K562 (cell line): ENCODE results near the gene TNC. TPM values are rescaled to one million over a fixed set of nuclear protein-coding genes. Genes with fewer than 3 reads are reported as not detected.

Experiments used
- ATAC-seq: fragments of 200-7000 bp; cut with Tn5 transposase; 3 replicates; pipeline ENCODE4 v1.9.1; 2020; ENCODE audit warnings: moderate library complexity
- BruUV-seq: library from RNA; stranded (reverse); fragments of 400-500 nt; replicated peaks from 2 replicates; lab custom pipeline; 2021; lab: Mats Ljungman, UMichigan
- CTCF ChIA-PET: fragments of 300-600 bp; formaldehyde crosslinking; extraction: SDS; loops from one replicate; lab custom pipeline; 2021; ENCODE audit warnings: low intra/inter-chr PET ratio; lab: Yijun Ruan, JAX
- POLR2A ChIA-PET: fragments of 300-600, 350-650 bp; sonication (Branson Sonifier 250); formaldehyde crosslinking; extraction: SDS; loops from one replicate; lab custom pipeline; 2021; ENCODE audit warnings: antibody characterized with exemption, inconsistent platforms; lab: Yijun Ruan, JAX
- DNase-seq, 4 experiments: peaks; one replicate each; pipeline versions ENCODE4 v3.0.0 to v3.0.0-alpha.2; 2011 to 2018; ENCODE audit warnings: low spot score in 3 of 4, mixed read lengths in 3 of 4; ENCODE audit errors: extremely low read depth in 1 of 4
- FAIRE-seq: peaks from 2 replicates; lab custom pipeline; 2011; peaks lifted over from hg19 to GRCh38; lab: Jason Lieb, UNC
- H2AFZ ChIP-seq: 2 replicates; pipeline ENCODE4 v1.6.0; 2011; ENCODE audit warnings: low read depth, low read length, control low read depth, inconsistent platforms
- H3K27ac ChIP-seq: fragments of 200-600 bp; 3 replicates; pipeline ENCODE4 v1.8.0; 2011; ENCODE audit warnings: low read depth, mild to moderate bottlenecking, control low read depth, inconsistent platforms, low read length, moderate library complexity, mixed read lengths; ENCODE audit errors: extremely low read depth
- H3K27me3 ChIP-seq, 2 experiments: fragments of 300-600 bp in 1 of 2; 2 replicates in 1 of 2; 3 replicates in 1 of 2; pipeline versions ENCODE4 v1.6.0 to v1.8.0; 2011; ENCODE audit warnings: inconsistent platforms in 2 of 2, low read length in 2 of 2, mild to moderate bottlenecking in 1 of 2, mixed read lengths in 1 of 2, moderate library complexity in 1 of 2; ENCODE audit not compliant: control insufficient read depth in 2 of 2, insufficient read depth in 2 of 2
- H3K36me3 ChIP-seq: fragments of 300-600 bp; 3 replicates; pipeline ENCODE4 v1.8.0; 2011; ENCODE audit warnings: mild to moderate bottlenecking, low read length, inconsistent platforms; ENCODE audit not compliant: control insufficient read depth, insufficient read depth
- H3K4me1 ChIP-seq, 2 experiments: fragments of 200-600 bp in 1 of 2; replicated peaks in 1 of 2; 2 replicates in 1 of 2; 3 replicates in 1 of 2; pipeline versions ENCODE4 v1.5.1 to v1.8.0; 2011; ENCODE audit warnings: inconsistent platforms in 2 of 2, low read length in 2 of 2, mild to moderate bottlenecking in 1 of 2, mixed read lengths in 1 of 2, moderate library complexity in 1 of 2; ENCODE audit not compliant: control insufficient read depth in 2 of 2, insufficient read depth in 2 of 2
- H3K4me2 ChIP-seq: 2 replicates; pipeline ENCODE4 v1.6.1; 2011; ENCODE audit warnings: low read length, control low read depth, inconsistent platforms, mixed read lengths; ENCODE audit not compliant: insufficient read depth
- H3K4me3 ChIP-seq: fragments of 200-600 bp; sonication (generic), shearing (Covaris generic); 2 replicates; pipeline ENCODE4 v1.5.1; 2016; ENCODE audit warnings: control low read depth, inconsistent platforms
- H3K79me2 ChIP-seq: fragments of 200-600 bp; 3 replicates; pipeline ENCODE4 v1.8.0; 2011; ENCODE audit warnings: low read length, inconsistent platforms; ENCODE audit not compliant: control insufficient read depth, insufficient read depth
- H3K9ac ChIP-seq, 2 experiments: 2 replicates each; pipeline versions ENCODE4 v1.6.0 to v1.6.1; 2011; ENCODE audit warnings: low read depth in 2 of 2, low read length in 2 of 2, control low read depth in 1 of 2, inconsistent platforms in 1 of 2, mild to moderate bottlenecking in 1 of 2, mixed read lengths in 1 of 2; ENCODE audit not compliant: insufficient read depth in 1 of 2
- H3K9me1 ChIP-seq: one replicate; pipeline ENCODE4 v1.6.0; 2011; ENCODE audit warnings: inconsistent platforms, mild to moderate bottlenecking, low read length, moderate library complexity; ENCODE audit not compliant: control insufficient read depth, insufficient read depth
- H3K9me3 ChIP-seq: replicated peaks from 2 replicates; pipeline ENCODE4 v1.5.1; 2011; ENCODE audit warnings: low read depth, low read length, inconsistent platforms; ENCODE audit not compliant: control insufficient read depth, insufficient read depth
- H4K20me1 ChIP-seq: replicated peaks from 2 replicates; pipeline ENCODE4 v1.6.1; 2011; ENCODE audit warnings: low read length, inconsistent platforms, mixed read lengths; ENCODE audit not compliant: control insufficient read depth, insufficient read depth
- AFF1 ChIP-seq, 2 experiments: fragments of 450-650 bp; IDR thresholded peaks; 2 replicates each; pipeline ENCODE4 v1.6.1; 2018; ENCODE audit warnings: mild to moderate bottlenecking in 2 of 2, low read depth in 1 of 2; ENCODE audit not compliant: partially characterized antibody in 2 of 2
- EGR1 ChIP-seq: fragments of 450-650 bp; conservative IDR thresholded peaks from 2 replicates; pipeline ENCODE4 v1.6.1; 2017; ENCODE audit warnings: mild to moderate bottlenecking
- ELF4 ChIP-seq: fragments of 450-650 bp; formaldehyde crosslinking; IDR thresholded peaks from 2 replicates; pipeline ENCODE4 v1.4.0; 2022; ENCODE audit warnings: missing genetic modification characterization
- MYBL2 ChIP-seq, 2 experiments: fragments of 450-650 bp in 1 of 2; sonication (generic) in 1 of 2; formaldehyde crosslinking in 1 of 2; IDR thresholded peaks; 2 replicates each; pipeline versions ENCODE4 v1.6.1 to v1.8.1; 2017 to 2022; ENCODE audit warnings: borderline replicate concordance in 1 of 2, inconsistent platforms in 1 of 2, low read depth in 1 of 2, mild to moderate bottlenecking in 1 of 2, missing genetic modification reagents in 1 of 2, moderate library complexity in 1 of 2
- NBN ChIP-seq: fragments of 450-650 bp; IDR thresholded peaks from 2 replicates; pipeline ENCODE4 v1.6.1; 2016; ENCODE audit warnings: low read depth, mild to moderate bottlenecking
- PHB ChIP-seq: fragments of 250-450 bp; sonication (Bioruptor Pico); IDR thresholded peaks from 2 replicates; pipeline ENCODE4 v1.5.0; 2021
- SRSF3 ChIP-seq: fragments of 200-400 bp; formaldehyde crosslinking; IDR thresholded peaks from 2 replicates; pipeline ENCODE4 v1.6.1; 2016; ENCODE audit warnings: mild to moderate bottlenecking, low read length, moderate library complexity; ENCODE audit not compliant: insufficient read depth
- ZNF121 ChIP-seq: sonication (generic); formaldehyde crosslinking; conservative IDR thresholded peaks from 2 replicates; pipeline ENCODE4 v1.8.0; 2022; ENCODE audit warnings: missing genetic modification reagents
- ZNF639 ChIP-seq, 2 experiments: fragments of 200-800 bp in 1 of 2; sonication (Bioruptor generic) in 1 of 2; sonication (generic) in 1 of 2; formaldehyde crosslinking in 1 of 2; IDR thresholded peaks in 1 of 2; conservative IDR thresholded peaks in 1 of 2; 2 replicates each; pipeline versions ENCODE4 v1.5.0 to v1.6.1; 2016 to 2020; ENCODE audit warnings: missing compliant biosample characterization in 1 of 2, missing genetic modification characterization in 1 of 2, missing genetic modification reagents in 1 of 2
- ZZZ3 ChIP-seq: fragments of 450-650 bp; IDR thresholded peaks from 2 replicates; pipeline ENCODE4 v1.6.1; 2016; ENCODE audit warnings: antibody characterized with exemption, mild to moderate bottlenecking, moderate library complexity
- WGBS: fragments of 100-300 bp; shearing (Covaris generic); methylation state at CpG from one replicate; pipeline ENCODE4 v1.1.6; 2016; ENCODE audit warnings: low coverage, mixed read lengths; ENCODE audit not compliant: insufficient coverage; ENCODE audit errors: missing lambda C conversion rate; 5-methylcytosine and 5-hydroxymethylcytosine counted together
- in situ Hi-C: fragments of 300-500 bp; cut with MboI; formaldehyde crosslinking; loops from 4 replicates; pipeline ENCODE4 v1.15.0; 2018; ENCODE audit warnings: inconsistent platforms, mixed read lengths
- intact Hi-C: fragments of 100-400 bp; cut with micrococcal nuclease; formaldehyde crosslinking; loops from 2 replicates; pipeline ENCODE4 v1.14.2; 2022
- polyA plus RNA-seq, 8 experiments: library from polyadenylated mRNA; depleted of rRNA in 4 of 8; stranded (reverse) in 5 of 8; unstranded in 3 of 8; fragments of >200 nt; fragmentation: Nextera tagmentation in 2 of 8; fragmentation: Illumina TruSeq in 1 of 8; extraction: Ambion mirVana in 2 of 8; extraction: Trizol in 1 of 8; gene quantifications; 2 replicates each; pipeline versions ENCODE4 v1.2.1 to v1.2.3, GENCODE V29; 2011 to 2014; ENCODE audit warnings: inconsistent platforms in 1 of 8, missing spikeins in 1 of 8
- total RNA-seq, 7 experiments: library from RNA; depleted of rRNA in 6 of 7; stranded (reverse); fragments of >200 nt in 6 of 7; fragmentation: Illumina TruSeq in 2 of 7; extraction: Trizol in 2 of 7; gene quantifications; 2 replicates each; pipeline versions ENCODE4 v1.2.1 to v1.2.3, GENCODE V29; 2011 to 2021; ENCODE audit warnings: low replicate concordance in 1 of 7
- TF ChIP-seq, protein P1 (sequence below): fragments of 450-650 bp; IDR thresholded peaks from 2 replicates; pipeline ENCODE4 v1.6.1; 2017; ENCODE audit warnings: antibody characterized with exemption, mild to moderate bottlenecking

TNC gene
- total and polyA plus RNA-seq, 9 of the 15 experiments (the other 6 are each of a cell fraction or from before 2014, with no cell fraction given) = under 0.01 to 0.29 TPM; not detected in 7

- Histone ChIP-seq H3K4me1 (no peaks in the 10 kb centered on the region), H3K79me2 (no peaks in the 10 kb centered on the region), H4K20me1 (no peaks in the 10 kb centered on the region), H3K4me3 (no peak overlapping the region), H2AFZ (no peak overlapping the region), H3K4me2 (no peak overlapping the region), H3K9ac (no peak overlapping the region), H3K9me3 (no peaks in the 10 kb centered on the region), H3K36me3 (no peaks in the 10 kb centered on the region), H3K27ac (no peak overlapping the region), H3K27me3 (no peaks in the 10 kb centered on the region), H3K9me1 (no peaks in the 10 kb centered on the region)
- in situ Hi-C loops (no loop called here), intact Hi-C loops (no loop called here)
- no peak for FAIRE-seq
- WGBS = 0% methylated on average over 1 of the region's 1 CpG
- no TSS peak for BruUV-seq
- POLR2A ChIA-PET = no interaction called here
- ATAC-seq = no peak
- DNase-seq = no peak
- CTCF ChIA-PET = no interaction called here
- TF ChIP-seq ELF4 (CRISPR knock-in tag) = no peak
- no peak for TF ChIP-seq NBN
- no peak for TF ChIP-seq EGR1
- TF ChIP-seq AFF1 (IDR thresholded peaks at IDR 0.05; ENCODE audit: low read depth in 1 of 2, partially characterized antibody in 2 of 2) = no peak
- no peak for TF ChIP-seq ZZZ3
- TF ChIP-seq MYBL2 (IDR thresholded peaks at IDR 0.05; ENCODE audit: low read depth) = no peak
- no peak for TF ChIP-seq MYBL2 (CRISPR knock-in tag; IDR thresholded peaks at IDR 0.05; ENCODE audit: borderline replicate concordance)
- TF ChIP-seq ZNF639 (CRISPR knock-in tag; conservative IDR thresholded peaks at IDR 0.05 in 1 of 2, IDR thresholded peaks at IDR 0.05 in 1 of 2) = no peak
- no peak for TF ChIP-seq SRSF3
- no peak for TF ChIP-seq PHB (CRISPR knock-in tag)
- TF ChIP-seq, protein P1, sequence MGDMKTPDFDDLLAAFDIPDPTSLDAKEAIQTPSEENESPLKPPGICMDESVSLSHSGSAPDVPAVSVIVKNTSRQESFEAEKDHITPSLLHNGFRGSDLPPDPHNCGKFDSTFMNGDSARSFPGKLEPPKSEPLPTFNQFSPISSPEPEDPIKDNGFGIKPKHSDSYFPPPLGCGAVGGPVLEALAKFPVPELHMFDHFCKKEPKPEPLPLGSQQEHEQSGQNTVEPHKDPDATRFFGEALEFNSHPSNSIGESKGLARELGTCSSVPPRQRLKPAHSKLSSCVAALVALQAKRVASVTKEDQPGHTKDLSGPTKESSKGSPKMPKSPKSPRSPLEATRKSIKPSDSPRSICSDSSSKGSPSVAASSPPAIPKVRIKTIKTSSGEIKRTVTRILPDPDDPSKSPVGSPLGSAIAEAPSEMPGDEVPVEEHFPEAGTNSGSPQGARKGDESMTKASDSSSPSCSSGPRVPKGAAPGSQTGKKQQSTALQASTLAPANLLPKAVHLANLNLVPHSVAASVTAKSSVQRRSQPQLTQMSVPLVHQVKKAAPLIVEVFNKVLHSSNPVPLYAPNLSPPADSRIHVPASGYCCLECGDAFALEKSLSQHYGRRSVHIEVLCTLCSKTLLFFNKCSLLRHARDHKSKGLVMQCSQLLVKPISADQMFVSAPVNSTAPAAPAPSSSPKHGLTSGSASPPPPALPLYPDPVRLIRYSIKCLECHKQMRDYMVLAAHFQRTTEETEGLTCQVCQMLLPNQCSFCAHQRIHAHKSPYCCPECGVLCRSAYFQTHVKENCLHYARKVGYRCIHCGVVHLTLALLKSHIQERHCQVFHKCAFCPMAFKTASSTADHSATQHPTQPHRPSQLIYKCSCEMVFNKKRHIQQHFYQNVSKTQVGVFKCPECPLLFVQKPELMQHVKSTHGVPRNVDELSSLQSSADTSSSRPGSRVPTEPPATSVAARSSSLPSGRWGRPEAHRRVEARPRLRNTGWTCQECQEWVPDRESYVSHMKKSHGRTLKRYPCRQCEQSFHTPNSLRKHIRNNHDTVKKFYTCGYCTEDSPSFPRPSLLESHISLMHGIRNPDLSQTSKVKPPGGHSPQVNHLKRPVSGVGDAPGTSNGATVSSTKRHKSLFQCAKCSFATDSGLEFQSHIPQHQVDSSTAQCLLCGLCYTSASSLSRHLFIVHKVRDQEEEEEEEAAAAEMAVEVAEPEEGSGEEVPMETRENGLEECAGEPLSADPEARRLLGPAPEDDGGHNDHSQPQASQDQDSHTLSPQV = no peak
- no peak for TF ChIP-seq ZNF121 (CRISPR knock-in tag)
These were observed 45.0 kb upstream of the TNC start for GRCh38 chr9:115162946-115163345.
